CD4-positive, alpha-beta T cell (primary cell): ENCODE data around the gene VPS51. TPM values are rescaled to one million over a fixed set of nuclear protein-coding genes. Genes with fewer than 3 reads are reported as not detected.

Source experiments
- ATAC-seq: fragments of 200-7000 bp; cut with Tn5 transposase; one replicate; pipeline ENCODE4 v1.10.0; 2022; ENCODE audit warnings: mild to moderate bottlenecking; ENCODE audit not compliant: poor library complexity
- CTCF ChIA-PET: fragments of 350-600 bp; sonication (Branson Sonifier 250); formaldehyde crosslinking; loops from one replicate; lab custom pipeline; 2021; ENCODE audit warnings: antibody characterized with exemption, inconsistent platforms; lab: Charles Lee
- POLR2A ChIA-PET: fragments of 350-600 bp; sonication (Branson Sonifier 250); formaldehyde crosslinking; loops from one replicate; lab custom pipeline; 2021; ENCODE audit warnings: antibody characterized with exemption, inconsistent platforms; lab: Charles Lee
- DNase-seq, 14 experiments: peaks; one replicate each; pipeline ENCODE4 v3.0.0-alpha.2; 2013 to 2020; ENCODE audit warnings: mixed read lengths in 2 of 14
- H3K27ac ChIP-seq, 2 donors: one replicate each; pipeline versions ENCODE4 v1.5.1 to v1.7.0; 2013; ENCODE audit warnings: low read length in 2 of 2, low read depth in 1 of 2, mild to moderate bottlenecking in 1 of 2
- H3K27me3 ChIP-seq, 2 experiments: 1 replicate in 1 of 2; 2 replicates in 1 of 2; pipeline versions ENCODE4 v1.6.1 to v1.7.0; 2013; ENCODE audit warnings: low read length in 2 of 2, control low read depth in 1 of 2, mild to moderate bottlenecking in 1 of 2, moderate library complexity in 1 of 2; ENCODE audit not compliant: insufficient read depth in 2 of 2, control insufficient read depth in 1 of 2
- H3K36me3 ChIP-seq: one replicate; pipeline ENCODE4 v1.6.1; 2013; ENCODE audit warnings: low read length, control low read depth; ENCODE audit not compliant: insufficient read depth
- H3K4me1 ChIP-seq: one replicate; pipeline ENCODE4 v1.6.1; 2013; ENCODE audit warnings: low read length, control low read depth; ENCODE audit not compliant: insufficient read depth
- H3K4me3 ChIP-seq: one replicate; pipeline ENCODE4 v1.5.1; 2013; ENCODE audit warnings: mild to moderate bottlenecking, low read length, moderate library complexity
- H3K9me3 ChIP-seq, 2 experiments: 1 replicate in 1 of 2; 2 replicates in 1 of 2; pipeline versions ENCODE4 v1.6.1 to v1.7.0; 2013; ENCODE audit warnings: low read length in 2 of 2, mild to moderate bottlenecking in 2 of 2, control low read depth in 1 of 2, moderate library complexity in 1 of 2; ENCODE audit not compliant: control insufficient read depth in 1 of 2, insufficient read depth in 1 of 2
- H3K27ac Mint-ChIP-seq: one replicate; pipeline ENCODE4 v1.8.0; 2020; ENCODE audit warnings: mixed read lengths
- H3K27me3 Mint-ChIP-seq: one replicate; pipeline ENCODE4 v1.8.0; 2021; ENCODE audit warnings: mixed read lengths
- H3K36me3 Mint-ChIP-seq: one replicate; pipeline ENCODE4 v1.8.0; 2021; ENCODE audit warnings: low read depth, mixed read lengths
- H3K4me1 Mint-ChIP-seq: one replicate; pipeline ENCODE4 v1.8.0; 2021; ENCODE audit warnings: low read depth, mixed read lengths
- H3K4me3 Mint-ChIP-seq: one replicate; pipeline ENCODE4 v1.8.0; 2020; ENCODE audit warnings: mild to moderate bottlenecking, mixed read lengths
- H3K9me3 Mint-ChIP-seq: one replicate; pipeline ENCODE4 v1.8.0; 2020; ENCODE audit warnings: mixed read lengths
- intact Hi-C, 2 experiments: fragments of 100-400 bp; cut with DNase I in 1 of 2; cut with micrococcal nuclease in 1 of 2; formaldehyde crosslinking; loops; one replicate each; pipeline versions ENCODE4 v1.15.1 to v1.9.0; 2023 to 2025; cut with DNase I, micrococcal nuclease
- total RNA-seq, 174 experiments: library from RNA in 2 of 174; stranded (reverse) in 2 of 174; gene quantifications; one replicate each; pipeline ENCODE4 v1.2.3 and lab custom pipeline; 2021 to 2026
- TF ChIP-seq, protein P1 (sequence below): fragments of 200-600 bp; IDR thresholded peaks from one replicate; pipeline ENCODE4 v1.8.0; 2022; ENCODE audit warnings: antibody characterized with exemption, mild to moderate bottlenecking

VPS51 gene
- total RNA-seq, 2 experiments from 2014 or later, result 243 to 246 TPM

DNA sequence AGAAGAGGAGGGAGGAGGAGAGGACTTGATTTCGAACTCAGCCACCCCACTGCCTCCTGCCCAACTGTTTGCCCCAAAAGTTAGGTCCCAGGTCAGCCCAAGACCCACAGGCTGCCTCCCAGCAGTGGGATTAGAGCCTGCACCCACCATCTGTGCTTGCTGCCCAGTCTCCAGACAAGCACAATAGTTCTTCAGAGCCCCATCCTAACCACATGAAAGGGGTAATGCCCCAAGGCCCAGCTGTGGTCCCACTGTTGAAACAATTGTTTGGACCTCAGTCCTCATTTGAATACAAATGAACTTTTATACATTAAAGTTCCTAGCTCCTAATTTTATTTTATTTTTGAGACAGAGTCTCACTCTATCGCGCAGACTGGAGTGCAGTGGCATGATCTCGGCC lies 5.4 kb upstream of the VPS51 start:
- TF ChIP-seq, protein P1, sequence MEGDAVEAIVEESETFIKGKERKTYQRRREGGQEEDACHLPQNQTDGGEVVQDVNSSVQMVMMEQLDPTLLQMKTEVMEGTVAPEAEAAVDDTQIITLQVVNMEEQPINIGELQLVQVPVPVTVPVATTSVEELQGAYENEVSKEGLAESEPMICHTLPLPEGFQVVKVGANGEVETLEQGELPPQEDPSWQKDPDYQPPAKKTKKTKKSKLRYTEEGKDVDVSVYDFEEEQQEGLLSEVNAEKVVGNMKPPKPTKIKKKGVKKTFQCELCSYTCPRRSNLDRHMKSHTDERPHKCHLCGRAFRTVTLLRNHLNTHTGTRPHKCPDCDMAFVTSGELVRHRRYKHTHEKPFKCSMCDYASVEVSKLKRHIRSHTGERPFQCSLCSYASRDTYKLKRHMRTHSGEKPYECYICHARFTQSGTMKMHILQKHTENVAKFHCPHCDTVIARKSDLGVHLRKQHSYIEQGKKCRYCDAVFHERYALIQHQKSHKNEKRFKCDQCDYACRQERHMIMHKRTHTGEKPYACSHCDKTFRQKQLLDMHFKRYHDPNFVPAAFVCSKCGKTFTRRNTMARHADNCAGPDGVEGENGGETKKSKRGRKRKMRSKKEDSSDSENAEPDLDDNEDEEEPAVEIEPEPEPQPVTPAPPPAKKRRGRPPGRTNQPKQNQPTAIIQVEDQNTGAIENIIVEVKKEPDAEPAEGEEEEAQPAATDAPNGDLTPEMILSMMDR, result no peak
- CTCF ChIA-PET, result interaction anchor here (1.4 kb wide), 1 partner anchor 20 kb away, joined by 4 read pairs; no protein-coding TSS in a partner anchor
- intact Hi-C loops, result no loop called here
- H3K27me3 ChIP-seq, result no peaks in the 10 kb centered on the region
- Mint-ChIP-seq H3K36me3 (peaks cover 39% of the 10 kb centered on the region), H3K27ac (no peak overlapping the region), H3K9me3 (no peaks in the 10 kb centered on the region), H3K27me3 (no peaks in the 10 kb centered on the region), H3K4me1 (peaks cover 7% of the 10 kb centered on the region), H3K4me3 (no peak overlapping the region)
- H3K4me1 ChIP-seq, result peaks cover 3% of the 10 kb centered on the region
- H3K4me3 ChIP-seq, result no peak overlapping the region
- DNase-seq, result no peak
- H3K9me3 ChIP-seq, result no peaks in the 10 kb centered on the region
- POLR2A ChIA-PET, result interaction anchor here (1.5 kb wide), 1 partner anchor 31 kb away, joined by 7 read pairs; the partner anchor contains the start of genes FAU and MRPL49
- H3K27ac ChIP-seq, result no peak overlapping the region
- peaks cover 39% of the 10 kb centered on the region for H3K36me3 ChIP-seq
- no peak for ATAC-seq

DNA sequence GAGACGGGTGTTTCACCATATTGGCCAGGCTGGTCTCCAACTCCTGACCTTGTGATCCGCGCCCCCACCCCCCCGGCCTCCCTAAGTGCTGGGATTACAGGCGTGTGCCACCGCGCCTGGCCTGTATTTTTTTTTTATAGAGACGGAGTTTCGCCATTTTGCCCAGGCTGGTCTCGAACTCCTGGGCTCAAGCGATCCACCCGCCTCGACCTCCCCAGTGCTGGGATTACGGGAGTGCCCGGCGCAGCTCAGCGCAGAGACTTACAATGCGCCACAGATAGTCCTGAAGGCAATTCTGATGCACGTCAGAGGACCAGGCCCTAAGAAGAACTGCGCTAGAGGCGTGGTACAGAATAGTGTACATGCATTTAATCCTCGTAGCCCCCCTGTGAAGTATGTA lies 587 bp upstream of the VPS51 start:
- Mint-ChIP-seq H3K27ac (peak overlapping the region; percentile 98), H3K27me3 (no peaks in the 10 kb centered on the region), H3K9me3 (no peaks in the 10 kb centered on the region), H3K4me1 (peaks cover 21% of the 10 kb centered on the region), H3K36me3 (peaks cover 24% of the 10 kb centered on the region), H3K4me3 (peak overlapping the region; percentile 96)
- intact Hi-C loops, result no loop called here
- H3K4me3 ChIP-seq, result peak overlapping the region; percentile 79
- peaks cover 23% of the 10 kb centered on the region for H3K4me1 ChIP-seq
- ChIA-PET POLR2A (interaction anchor here (1.1 to 6.9 kb wide), 10 partner anchors 9 to 795 kb away, joined by 3 to 91 read pairs (median 7); partner anchors contain the start of genes CAPN1, CCDC85B, CDCA5 and FAU), CTCF (interaction anchor here (1.0 to 6.6 kb wide), 3 partner anchors 15 to 22 kb away, joined by 3 to 58 read pairs (median 9); partner anchors contain the start of genes TM7SF2 and ZNHIT2)
- no peaks in the 10 kb centered on the region for H3K27me3 ChIP-seq
- no peaks in the 10 kb centered on the region for H3K9me3 ChIP-seq
- peak in 1 of 14 experiments; percentile 40 for DNase-seq
- H3K27ac ChIP-seq, result peak overlapping the region; percentile 78 to 85
- TF ChIP-seq, protein P1, result no peak
- ATAC-seq, result no peak
- H3K36me3 ChIP-seq, result peaks cover 13% of the 10 kb centered on the region

DNA sequence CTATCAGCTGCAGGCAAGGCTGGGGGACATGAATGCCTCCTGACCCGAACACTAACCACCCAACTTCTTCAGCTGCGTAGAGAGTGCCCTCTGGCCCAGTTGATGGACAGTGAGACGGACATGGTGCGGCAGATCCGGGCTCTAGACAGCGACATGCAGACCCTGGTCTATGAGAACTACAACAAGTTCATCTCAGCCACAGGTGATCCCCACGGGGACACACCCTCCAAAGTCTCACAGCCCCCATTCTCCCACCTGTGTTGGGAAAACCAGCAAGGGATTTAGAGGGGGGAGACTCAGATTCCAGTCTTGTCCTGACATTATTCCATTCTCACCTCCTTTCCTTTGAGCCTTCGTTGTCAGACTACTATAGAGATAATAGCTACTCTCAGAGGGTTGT lies 912 bp downstream of the VPS51 start:
- CTCF ChIA-PET, result interaction anchor here (0.7 to 6.6 kb wide), 3 partner anchors 15 to 83 kb away, joined by 3 to 58 read pairs (median 4); partner anchors contain the start of genes ARL2, TM7SF2 and ZNHIT2
- H3K4me3 Mint-ChIP-seq, result peak overlapping the region; percentile 96

More for the DNA sequence above, 912 bp downstream of the VPS51 start:
- DNase-seq (no peak), ATAC-seq (no peak)
- H3K36me3 ChIP-seq, result peaks cover 18% of the 10 kb centered on the region
- Mint-ChIP-seq H3K4me1 (peaks cover 21% of the 10 kb centered on the region), H3K27ac (peak overlapping the region; percentile 98), H3K36me3 (peaks cover 35% of the 10 kb centered on the region), H3K9me3 (no peaks in the 10 kb centered on the region), H3K27me3 (no peaks in the 10 kb centered on the region)
- POLR2A ChIA-PET, result interaction anchor here (0.6 to 6.9 kb wide), 16 partner anchors 14 to 1248 kb away, joined by 3 to 91 read pairs (median 4); partner anchors contain the start of genes ARL2, BRMS1, CDCA5 and EHD1
- TF ChIP-seq, protein P1, result no peak
- no peaks in the 10 kb centered on the region for H3K27me3 ChIP-seq
- no peaks in the 10 kb centered on the region for H3K9me3 ChIP-seq
- peak overlapping the region; percentile 79 for H3K4me3 ChIP-seq
- H3K4me1 ChIP-seq, result peaks cover 23% of the 10 kb centered on the region
- intact Hi-C loops, result loop anchor here (1.0 kb wide), 5 partner anchors 13 to 37 kb away; partner anchors contain the start of genes CDCA5 (in 2 of the 2), ZFPL1 (in 2 of the 2), ZNHIT2 (in 2 of the 2) and FAU (in 1 of the 2)
- peak overlapping the region; percentile 78 to 85 for H3K27ac ChIP-seq
